CD14-positive monocyte (primary cell): ENCODE measurements around the gene TPSG1. TPM values are rescaled to one million over a fixed set of nuclear protein-coding genes. Genes with fewer than 3 reads are reported as not detected.
"Not testable (repeated sequence)": the region's sequence is repeated elsewhere in the genome, so short reads cannot be mapped to it uniquely, and the experiment has no call there.

Source experiments
- DNase-seq, 3 donors: peaks; one replicate each; pipeline ENCODE4 v3.0.0-alpha.2; 2011 to 2022
- H2AFZ ChIP-seq: 2 replicates; pipeline ENCODE4 v1.6.0; 2012; ENCODE audit warnings: mild to moderate bottlenecking, low read depth, low read length, inconsistent platforms; ENCODE audit not compliant: insufficient read depth, poor library complexity, severe bottlenecking
- H3K27ac ChIP-seq, 2 donors: 1 replicate in 1 of 2; 2 replicates in 1 of 2; pipeline ENCODE4 v1.5.1; 2012 to 2013; ENCODE audit warnings: low read length in 2 of 2, control low read depth in 1 of 2, inconsistent platforms in 1 of 2, low read depth in 1 of 2, mild to moderate bottlenecking in 1 of 2
- H3K27me3 ChIP-seq, 2 donors: one replicate each; pipeline versions ENCODE4 v1.6.0 to v1.6.1; 2011 to 2013; ENCODE audit warnings: low read length in 2 of 2; ENCODE audit not compliant: control insufficient read depth in 2 of 2, insufficient read depth in 2 of 2
- H3K36me3 ChIP-seq, 2 donors: replicated peaks in 1 of 2; 1 replicate in 1 of 2; 2 replicates in 1 of 2; pipeline versions ENCODE4 v1.5.1 to v1.6.1; 2012 to 2013; ENCODE audit warnings: low read length in 2 of 2, control low read depth in 1 of 2, inconsistent platforms in 1 of 2, mild to moderate bottlenecking in 1 of 2; ENCODE audit not compliant: insufficient read depth in 2 of 2, control insufficient read depth in 1 of 2
- H3K4me1 ChIP-seq, 2 donors: 1 replicate in 1 of 2; 2 replicates in 1 of 2; pipeline versions ENCODE4 v1.5.1 to v1.6.1; 2012 to 2013; ENCODE audit warnings: low read length in 2 of 2, control low read depth in 1 of 2, inconsistent platforms in 1 of 2, mild to moderate bottlenecking in 1 of 2, moderate library complexity in 1 of 2; ENCODE audit not compliant: insufficient read depth in 2 of 2, control insufficient read depth in 1 of 2
- H3K4me2 ChIP-seq: replicated peaks from 2 replicates; pipeline ENCODE3; 2012; ENCODE audit warnings: low read length, moderate library complexity, mild to moderate bottlenecking; ENCODE audit not compliant: poor library complexity, severe bottlenecking; ENCODE audit errors: extremely low read depth
- H3K4me3 ChIP-seq, 3 experiments: fragments of 200-600 bp in 1 of 3; sonication (generic) in 1 of 3; replicated peaks in 1 of 3; 1 replicate in 2 of 3; 2 replicates in 1 of 3; pipeline ENCODE4 v1.5.1; 2011 to 2013; ENCODE audit warnings: low read length in 3 of 3, mild to moderate bottlenecking in 3 of 3, control low read depth in 2 of 3, low read depth in 2 of 3, inconsistent platforms in 1 of 3, moderate library complexity in 1 of 3
- H3K79me2 ChIP-seq: 2 replicates; pipeline ENCODE4 v1.6.0; 2012; ENCODE audit warnings: mild to moderate bottlenecking, control low read depth, inconsistent platforms, low read length, moderate library complexity; ENCODE audit not compliant: insufficient read depth
- H3K9ac ChIP-seq: 2 replicates; pipeline ENCODE4 v1.6.0; 2017; ENCODE audit warnings: low read length, mild to moderate bottlenecking; ENCODE audit not compliant: insufficient read depth, poor library complexity, severe bottlenecking
- H3K9me3 ChIP-seq, 2 donors: replicated peaks in 1 of 2; 1 replicate in 1 of 2; 2 replicates in 1 of 2; pipeline versions ENCODE4 v1.5.1 to v1.6.1; 2012 to 2013; ENCODE audit warnings: low read length in 2 of 2, control low read depth in 1 of 2; ENCODE audit not compliant: control insufficient read depth in 1 of 2, insufficient read depth in 1 of 2
- H4K20me1 ChIP-seq: 2 replicates; pipeline ENCODE4 v1.6.0; 2012; ENCODE audit warnings: mild to moderate bottlenecking, low read length, control low read depth, moderate library complexity; ENCODE audit not compliant: insufficient read depth
- H3K27ac Mint-ChIP-seq, 7 donors: one replicate each; pipeline ENCODE4 v1.8.0; 2020; ENCODE audit warnings: mild to moderate bottlenecking in 7 of 7, mixed read lengths in 7 of 7, moderate library complexity in 6 of 7, inconsistent platforms in 2 of 7
- H3K27me3 Mint-ChIP-seq, 3 donors: one replicate each; pipeline ENCODE4 v1.8.0; 2021 to 2022; ENCODE audit warnings: low read depth in 3 of 3, mild to moderate bottlenecking in 3 of 3, mixed read lengths in 3 of 3, moderate library complexity in 3 of 3, inconsistent platforms in 1 of 3
- H3K36me3 Mint-ChIP-seq, 2 donors: one replicate each; pipeline ENCODE4 v1.8.0; 2020; ENCODE audit warnings: mixed read lengths in 2 of 2, inconsistent platforms in 1 of 2, mild to moderate bottlenecking in 1 of 2
- H3K4me1 Mint-ChIP-seq: one replicate; pipeline ENCODE4 v1.8.0; 2020; ENCODE audit warnings: mild to moderate bottlenecking, mixed read lengths
- H3K4me3 Mint-ChIP-seq, 2 donors: one replicate each; pipeline ENCODE4 v1.8.0; 2020; ENCODE audit warnings: mild to moderate bottlenecking in 2 of 2, mixed read lengths in 2 of 2, moderate library complexity in 1 of 2
- H3K9me3 Mint-ChIP-seq, 7 donors: one replicate each; pipeline ENCODE4 v1.8.0; 2020 to 2022; ENCODE audit warnings: mixed read lengths in 7 of 7, mild to moderate bottlenecking in 6 of 7, moderate library complexity in 6 of 7, inconsistent platforms in 2 of 7
- WGBS: methylation state at CpG from one replicate; pipeline ENCODE4 v1.1.5; 2013; ENCODE audit warnings: missing lambda C conversion rate; ENCODE audit not compliant: insufficient coverage; 5-methylcytosine and 5-hydroxymethylcytosine counted together
- intact Hi-C, 2 donors: fragments of 100-400 bp; cut with micrococcal nuclease; formaldehyde crosslinking; loops; one replicate each; pipeline versions ENCODE4 v1.15.0 to v1.15.1; 2023
- polyA plus RNA-seq, 3 donors: library from polyadenylated mRNA; depleted of rRNA in 1 of 3; unstranded in 2 of 3; stranded (reverse) in 1 of 3; fragments of 300-500 nt in 2 of 3; fragments of >200 nt in 1 of 3; fragmentation: Illumina TruSeq in 2 of 3; gene quantifications; 1 replicate in 2 of 3; 2 replicates in 1 of 3; pipeline ENCODE4 v1.2.3, GENCODE V29; 2012 to 2021

TPSG1 gene
- polyA plus RNA-seq, 3 donors: not detected

GRCh38 chr16:1254821-1255220 lies 29.8 kb upstream of the TPSG1 start:
- H3K79me2 ChIP-seq, H3K27ac Mint-ChIP-seq, H3K4me1 ChIP-seq, H3K4me2 ChIP-seq, H3K9me3 Mint-ChIP-seq, H2AFZ ChIP-seq, H3K4me3 ChIP-seq, H3K4me3 Mint-ChIP-seq, intact Hi-C loops, DNase-seq, H3K36me3 Mint-ChIP-seq, H3K27ac ChIP-seq, H3K9me3 ChIP-seq, H3K4me1 Mint-ChIP-seq, H3K9ac ChIP-seq, H3K36me3 ChIP-seq, H4K20me1 ChIP-seq: not testable (repeated sequence)
- peaks cover 7 to 24% (median 11%) of the 10 kb centered on the region in 3 donors for H3K27me3 Mint-ChIP-seq
- peaks cover 0 to 11% of the 10 kb centered on the region in 2 donors for H3K27me3 ChIP-seq
- WGBS: 100% methylated on average over 2 of the region's 3 CpGs

- H3K9me3 ChIP-seq: not testable (repeated sequence)
Measured at GRCh38 chr16:1253701-1254364, 28.8 kb upstream of the TPSG1 start.

GRCh38 chr16:1249031-1249755 lies 24.1 kb upstream of the TPSG1 start:
- H3K4me1 ChIP-seq: peaks cover 22% of the 10 kb centered on the region in 2 donors
- H3K36me3 ChIP-seq, H3K79me2 ChIP-seq, H3K27me3 ChIP-seq, H4K20me1 ChIP-seq, H2AFZ ChIP-seq, DNase-seq, H3K4me3 ChIP-seq, H3K4me2 ChIP-seq, H3K36me3 Mint-ChIP-seq, H3K9ac ChIP-seq, intact Hi-C loops, H3K4me3 Mint-ChIP-seq, H3K9me3 Mint-ChIP-seq, H3K9me3 ChIP-seq, H3K27ac ChIP-seq, H3K27ac Mint-ChIP-seq: not testable (repeated sequence)
- peaks cover 26% of the 10 kb centered on the region for H3K4me1 Mint-ChIP-seq
- H3K27me3 Mint-ChIP-seq: peaks cover 0 to 16% (median 10%) of the 10 kb centered on the region in 3 donors
- WGBS: no CpG with 5 or more reads among the region's 43 CpGs

More at GRCh38 chr16:1253701-1254364, 28.8 kb upstream of the TPSG1 start:
- H3K27ac ChIP-seq, H3K27me3 ChIP-seq, H3K4me2 ChIP-seq, H3K4me1 Mint-ChIP-seq, H3K27ac Mint-ChIP-seq, H3K4me3 Mint-ChIP-seq, H3K4me3 ChIP-seq, intact Hi-C loops, H4K20me1 ChIP-seq, H3K9me3 Mint-ChIP-seq, DNase-seq, H3K36me3 ChIP-seq, H3K36me3 Mint-ChIP-seq, H3K4me1 ChIP-seq, H3K9ac ChIP-seq, H2AFZ ChIP-seq, H3K79me2 ChIP-seq: not testable (repeated sequence)
- WGBS: no CpG with 5 or more reads among the region's 47 CpGs
- peaks cover 3 to 14% (median 3%) of the 10 kb centered on the region in 3 donors for H3K27me3 Mint-ChIP-seq

- peaks cover 0 to 16% (median 10%) of the 10 kb centered on the region in 3 donors for H3K27me3 Mint-ChIP-seq
- H3K9ac ChIP-seq, intact Hi-C loops, H3K9me3 ChIP-seq, H3K27ac Mint-ChIP-seq, H3K36me3 Mint-ChIP-seq, DNase-seq, H3K27me3 ChIP-seq, H3K27ac ChIP-seq, H3K36me3 ChIP-seq, H3K4me3 ChIP-seq, H3K9me3 Mint-ChIP-seq, H3K4me2 ChIP-seq, H3K79me2 ChIP-seq, H2AFZ ChIP-seq, H3K4me3 Mint-ChIP-seq, H4K20me1 ChIP-seq: not testable (repeated sequence)
- peaks cover 26% of the 10 kb centered on the region for H3K4me1 Mint-ChIP-seq
- peaks cover 22 to 23% of the 10 kb centered on the region in 2 donors for H3K4me1 ChIP-seq
- WGBS: 95% methylated on average over 9 of the region's 14 CpGs
Measured at GRCh38 chr16:1247903-1248537, 23.0 kb upstream of the TPSG1 start.
